ENCODE data around the gene CRHR1.

DNA sequence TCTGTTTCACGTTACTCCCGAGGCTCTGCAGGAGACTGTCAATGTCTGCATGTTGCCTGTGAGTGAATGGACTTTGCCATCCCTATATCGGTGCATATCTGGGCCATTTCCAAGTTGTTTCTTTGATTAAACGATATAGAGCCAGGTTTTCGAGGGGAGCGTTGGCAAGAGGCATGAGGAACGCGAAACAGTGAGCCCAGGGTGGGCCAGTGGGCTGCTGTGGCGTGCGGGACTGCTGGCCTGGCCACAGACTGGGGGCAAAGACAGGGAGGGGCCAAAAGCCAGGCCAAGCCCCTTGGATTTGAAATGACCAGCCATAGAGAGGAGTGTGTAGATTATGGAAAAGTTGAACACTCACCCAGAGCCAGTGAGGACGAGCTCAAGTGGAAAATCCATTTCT lies 3.5 kb downstream of the CRHR1 start:
- TF ChIP-seq EZH2 (IDR thresholded peaks at IDR 0.05; ENCODE audit: borderline replicate concordance, low read length) = no peak
- TF ChIP-seq, protein P1, sequence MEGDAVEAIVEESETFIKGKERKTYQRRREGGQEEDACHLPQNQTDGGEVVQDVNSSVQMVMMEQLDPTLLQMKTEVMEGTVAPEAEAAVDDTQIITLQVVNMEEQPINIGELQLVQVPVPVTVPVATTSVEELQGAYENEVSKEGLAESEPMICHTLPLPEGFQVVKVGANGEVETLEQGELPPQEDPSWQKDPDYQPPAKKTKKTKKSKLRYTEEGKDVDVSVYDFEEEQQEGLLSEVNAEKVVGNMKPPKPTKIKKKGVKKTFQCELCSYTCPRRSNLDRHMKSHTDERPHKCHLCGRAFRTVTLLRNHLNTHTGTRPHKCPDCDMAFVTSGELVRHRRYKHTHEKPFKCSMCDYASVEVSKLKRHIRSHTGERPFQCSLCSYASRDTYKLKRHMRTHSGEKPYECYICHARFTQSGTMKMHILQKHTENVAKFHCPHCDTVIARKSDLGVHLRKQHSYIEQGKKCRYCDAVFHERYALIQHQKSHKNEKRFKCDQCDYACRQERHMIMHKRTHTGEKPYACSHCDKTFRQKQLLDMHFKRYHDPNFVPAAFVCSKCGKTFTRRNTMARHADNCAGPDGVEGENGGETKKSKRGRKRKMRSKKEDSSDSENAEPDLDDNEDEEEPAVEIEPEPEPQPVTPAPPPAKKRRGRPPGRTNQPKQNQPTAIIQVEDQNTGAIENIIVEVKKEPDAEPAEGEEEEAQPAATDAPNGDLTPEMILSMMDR (conservative IDR thresholded peaks at IDR 0.05 in 1 of 2, IDR thresholded peaks at IDR 0.05 in 1 of 2; ENCODE audit: extremely low read depth in 1 of 2, insufficient read depth in 1 of 2, low read depth in 1 of 2, low read length in 2 of 2) = no peak

Data from mammary epithelial cell (primary cell).